ENCODE measurements around the gene B4GALNT4.

GRCh38 chr11:363948-364761 is 5.1 kb upstream of the B4GALNT4 start:
- TF ChIP-seq POLR2A (IDR thresholded peaks at IDR 0.05), result no peak
- TF ChIP-seq, protein P1, sequence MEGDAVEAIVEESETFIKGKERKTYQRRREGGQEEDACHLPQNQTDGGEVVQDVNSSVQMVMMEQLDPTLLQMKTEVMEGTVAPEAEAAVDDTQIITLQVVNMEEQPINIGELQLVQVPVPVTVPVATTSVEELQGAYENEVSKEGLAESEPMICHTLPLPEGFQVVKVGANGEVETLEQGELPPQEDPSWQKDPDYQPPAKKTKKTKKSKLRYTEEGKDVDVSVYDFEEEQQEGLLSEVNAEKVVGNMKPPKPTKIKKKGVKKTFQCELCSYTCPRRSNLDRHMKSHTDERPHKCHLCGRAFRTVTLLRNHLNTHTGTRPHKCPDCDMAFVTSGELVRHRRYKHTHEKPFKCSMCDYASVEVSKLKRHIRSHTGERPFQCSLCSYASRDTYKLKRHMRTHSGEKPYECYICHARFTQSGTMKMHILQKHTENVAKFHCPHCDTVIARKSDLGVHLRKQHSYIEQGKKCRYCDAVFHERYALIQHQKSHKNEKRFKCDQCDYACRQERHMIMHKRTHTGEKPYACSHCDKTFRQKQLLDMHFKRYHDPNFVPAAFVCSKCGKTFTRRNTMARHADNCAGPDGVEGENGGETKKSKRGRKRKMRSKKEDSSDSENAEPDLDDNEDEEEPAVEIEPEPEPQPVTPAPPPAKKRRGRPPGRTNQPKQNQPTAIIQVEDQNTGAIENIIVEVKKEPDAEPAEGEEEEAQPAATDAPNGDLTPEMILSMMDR (IDR thresholded peaks at IDR 0.05), result peak; percentile 25 to 60 (median 36)
